GM21786 (cell line): ENCODE results near the gene SLC25A17.
"Not testable (repeated sequence)": the region's sequence is repeated elsewhere in the genome, so short reads cannot be mapped to it uniquely, and the experiment has no call there.

Source experiments
- ATAC-seq: cut with Tn5 transposase; IDR thresholded peaks from one replicate; pipeline ENCODE4 v1.9.1; 2021; ENCODE audit not compliant: unreplicated experiment

SLC25A17 gene

DNA sequence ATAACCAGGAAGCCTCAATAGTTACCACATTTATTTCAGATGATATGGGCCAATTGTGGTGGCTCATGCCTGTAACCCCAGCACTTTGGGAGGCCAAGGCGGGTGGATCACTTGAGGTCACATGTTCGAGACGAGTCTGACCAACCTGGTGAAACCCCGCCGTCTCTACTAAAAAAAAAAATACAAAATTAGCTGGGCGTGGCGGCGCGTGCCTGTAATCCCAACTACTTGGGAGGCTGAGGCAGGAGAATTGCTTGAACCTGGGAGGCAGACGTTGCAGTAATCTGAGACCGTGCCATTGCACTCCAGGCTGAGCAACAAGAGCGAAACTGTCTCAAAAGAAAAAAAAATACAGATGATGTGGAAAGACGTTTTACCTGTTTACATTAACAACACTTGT lies 60.3 kb downstream of the SLC25A17 start:
- ATAC-seq: not testable (repeated sequence)

GRCh38 chr22:40758390-40758789 lies 60.8 kb downstream of the SLC25A17 start:
- no peak for ATAC-seq

GRCh38 chr22:40757071-40757470 lies 62.1 kb downstream of the SLC25A17 start:
- ATAC-seq: no peak

DNA sequence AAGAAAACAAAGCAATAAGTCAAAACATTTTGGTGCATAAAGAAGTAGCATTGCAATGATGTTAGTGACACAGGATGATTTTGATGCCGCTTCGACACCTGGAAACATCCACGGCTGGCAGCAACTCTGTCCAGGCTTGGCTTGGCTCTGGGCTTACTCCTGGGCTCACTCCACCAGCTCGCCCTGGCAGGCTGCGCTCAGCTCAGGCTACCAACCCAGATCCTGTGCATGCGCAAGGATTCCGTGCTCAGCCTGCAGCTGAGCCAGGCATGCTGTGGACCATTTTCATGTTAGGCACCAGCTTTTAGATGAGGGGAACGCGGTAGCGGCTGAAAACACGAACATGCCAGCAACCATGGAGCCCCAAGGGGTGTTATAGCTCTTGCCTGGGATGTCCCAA lies 66.0 kb downstream of the SLC25A17 start:
- no peak for ATAC-seq

DNA sequence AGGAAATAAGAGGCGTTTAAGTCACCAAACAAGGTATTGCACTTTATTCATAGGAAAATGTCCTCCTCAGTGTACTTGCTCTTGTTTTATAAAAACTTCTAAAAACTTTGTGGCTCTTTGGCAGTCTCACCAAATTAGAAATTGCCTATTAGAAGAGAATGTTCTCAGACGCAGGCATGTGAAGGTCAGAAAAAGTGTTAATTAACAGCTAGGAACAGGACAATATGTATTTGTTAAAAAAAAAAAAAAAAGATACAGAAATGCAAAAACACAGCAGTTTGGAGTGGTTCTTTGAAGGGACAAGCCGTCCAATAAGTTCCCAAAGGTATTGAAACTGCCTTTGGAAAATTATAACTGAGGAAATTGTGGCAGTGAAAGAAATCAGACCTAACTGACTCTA lies 67.9 kb downstream of the SLC25A17 start:
- no peak for ATAC-seq

GRCh38 chr22:40749829-40750228 lies 69.3 kb downstream of the SLC25A17 start:
- ATAC-seq: no peak

- no peak for ATAC-seq
These were observed 70.5 kb downstream of the SLC25A17 start for GRCh38 chr22:40748388-40749355.

- ATAC-seq: no peak
These were observed 71.8 kb downstream of the SLC25A17 start for GRCh38 chr22:40747361-40747760.

- ATAC-seq: no peak
These were observed 72.5 kb downstream of the SLC25A17 start for GRCh38 chr22:40746428-40747220.

GRCh38 chr22:40743768-40744167 lies 75.4 kb downstream of the SLC25A17 start:
- ATAC-seq: no peak

- no peak for ATAC-seq
These were observed 78.0 kb downstream of the SLC25A17 start for GRCh38 chr22:40741116-40741515.

GRCh38 chr22:40739721-40740120 lies 79.4 kb downstream of the SLC25A17 start:
- ATAC-seq: no peak

GRCh38 chr22:40733919-40734318 lies 85.2 kb downstream of the SLC25A17 start:
- ATAC-seq: no peak

DNA sequence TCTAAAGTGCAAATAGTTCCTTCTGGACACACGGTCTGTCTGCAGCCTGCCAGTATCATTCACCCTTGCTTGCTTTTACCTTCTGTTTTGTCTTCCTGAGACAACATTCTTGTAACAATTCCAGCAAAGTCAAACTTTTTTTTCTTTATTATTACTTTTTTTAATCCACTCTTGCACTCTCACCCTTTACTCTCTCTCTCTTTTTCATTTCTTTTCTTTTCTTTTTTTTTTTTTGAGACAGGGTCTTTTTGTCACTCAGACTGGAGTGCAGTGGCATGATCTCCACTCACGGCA lies 86.2 kb downstream of the SLC25A17 start:
- ATAC-seq: no peak

DNA sequence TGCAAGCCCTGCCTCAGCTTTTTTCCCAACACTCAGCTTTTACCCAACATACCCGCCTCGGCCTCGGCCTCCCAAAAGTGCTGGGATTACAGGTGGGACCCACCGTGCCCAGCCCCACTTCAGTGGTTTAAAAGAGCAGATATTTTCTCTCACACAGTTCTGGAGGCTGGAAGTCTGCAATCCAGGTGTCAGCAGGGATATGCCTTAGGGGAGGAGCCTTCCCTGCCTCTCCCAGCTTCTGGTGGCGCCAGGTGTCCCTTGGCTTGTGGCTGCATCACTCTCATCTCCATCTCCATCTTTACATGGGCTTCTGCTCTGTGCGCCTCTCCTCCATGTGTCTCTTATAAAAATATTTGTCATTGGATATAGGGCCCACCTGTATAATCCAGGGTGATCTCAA lies 89.9 kb downstream of the SLC25A17 start:
- no peak for ATAC-seq

DNA sequence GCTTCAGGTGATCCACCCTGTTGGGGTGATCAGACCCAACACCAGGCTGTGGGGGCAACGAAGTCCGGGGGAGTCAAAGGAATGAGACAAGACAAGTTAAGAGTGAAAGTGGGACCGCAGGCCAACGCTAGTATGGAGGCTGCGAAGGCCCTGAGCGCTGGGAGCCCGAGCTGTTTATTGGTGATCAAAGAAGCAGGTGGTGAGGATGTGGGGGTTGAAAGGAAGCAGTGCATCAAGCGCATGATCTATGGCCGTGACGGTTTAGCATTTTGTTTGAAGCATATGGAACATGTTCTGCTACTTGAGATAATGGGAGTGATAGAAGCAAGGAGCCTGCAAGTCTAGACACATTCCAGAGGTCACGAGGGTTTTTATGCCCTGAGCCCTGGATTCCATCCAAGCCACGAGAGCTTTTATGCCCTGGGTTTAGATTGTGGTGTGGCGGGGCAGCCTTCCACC lies 90.4 kb downstream of the SLC25A17 start:
- no peak for ATAC-seq

DNA sequence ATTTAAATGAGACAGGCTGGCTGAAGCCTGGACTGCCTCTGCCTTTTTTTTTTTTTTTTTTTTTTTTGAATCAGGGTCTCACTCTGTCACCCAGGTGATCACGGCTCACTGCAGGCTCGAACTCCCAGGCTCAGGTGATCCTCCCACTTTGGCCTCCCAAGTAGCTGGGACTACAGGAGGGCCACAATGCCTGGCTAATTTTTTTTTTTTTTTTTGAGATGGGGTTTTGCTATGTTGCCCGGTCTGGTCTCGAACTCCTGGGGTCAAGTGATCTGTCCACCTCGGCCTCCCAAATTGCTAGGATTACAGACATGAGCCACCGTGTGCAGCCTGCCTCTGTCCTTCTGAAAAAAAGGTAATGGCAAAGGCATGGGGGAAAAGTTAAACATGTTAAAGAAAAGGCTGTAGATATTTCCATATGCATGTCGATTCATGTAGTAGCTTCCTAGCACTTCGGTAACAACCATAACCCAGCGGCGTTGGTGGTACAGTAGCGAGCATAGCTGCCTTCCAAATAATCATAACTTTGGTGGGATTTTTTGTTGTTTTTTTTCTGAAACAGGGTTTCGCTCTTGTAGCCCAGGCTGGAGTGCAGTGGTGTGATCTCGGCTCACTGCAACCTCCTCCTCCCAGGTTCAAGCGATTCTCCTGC lies 91.1 kb downstream of the SLC25A17 start:
- ATAC-seq: no peak

- no peak for ATAC-seq
These were observed 91.8 kb downstream of the SLC25A17 start for GRCh38 chr22:40727070-40727963.

- no peak for ATAC-seq
These were observed 92.6 kb downstream of the SLC25A17 start for GRCh38 chr22:40726514-40726913.

GRCh38 chr22:40723396-40723933 lies 95.7 kb downstream of the SLC25A17 start:
- ATAC-seq: no peak
